Measurements from ENCODE around the gene CACNB2.

Gene CACNB2

GRCh38 chr10:18400201-18400905 is 260.1 kb downstream of the CACNB2 start:
- CTCF ChIA-PET: interaction anchor here (0.6 to 0.8 kb wide), 2 partner anchors 13 to 612 kb away, joined by 3 read pairs; no protein-coding TSS in a partner anchor
- TF ChIP-seq FOXK2 (IDR thresholded peaks at IDR 0.05) (no peak), TARDBP (IDR thresholded peaks at IDR 0.05) (no peak), ZNF384 (IDR thresholded peaks at IDR 0.05) (peak; percentile 80), ELF4 (IDR thresholded peaks at IDR 0.05) (no peak)
- DNase-seq (ENCODE audit: extremely low spot score): peak; percentile 53
- POLR2A ChIA-PET: interaction anchor here (0.5 kb wide), 1 partner anchor 15 kb away, joined by 3 read pairs; no protein-coding TSS in a partner anchor

- ChIA-PET CTCF (interaction anchor here (0.6 to 0.8 kb wide), 2 partner anchors 12 to 613 kb away, joined by 3 read pairs; no protein-coding TSS in a partner anchor), POLR2A (interaction anchor here (0.5 kb wide), 1 partner anchor 15 kb away, joined by 3 read pairs; no protein-coding TSS in a partner anchor)
- peak; percentile 17 for DNase-seq (ENCODE audit: extremely low spot score)
- TF ChIP-seq LEF1 (IDR thresholded peaks at IDR 0.05; ENCODE audit: borderline replicate concordance): no peak
- no peak for TF ChIP-seq TARDBP (IDR thresholded peaks at IDR 0.05)
- TF ChIP-seq ARNT (IDR thresholded peaks at IDR 0.05): no peak
- no peak for TF ChIP-seq CTBP1 (IDR thresholded peaks at IDR 0.05; ENCODE audit: borderline replicate concordance)
- TF ChIP-seq FOXA1 (IDR thresholded peaks at IDR 0.05): no peak
- no peak for TF ChIP-seq NFRKB (IDR thresholded peaks at IDR 0.05)
These were observed 260.7 kb downstream of the CACNB2 start for GRCh38 chr10:18400906-18401245.

DNA sequence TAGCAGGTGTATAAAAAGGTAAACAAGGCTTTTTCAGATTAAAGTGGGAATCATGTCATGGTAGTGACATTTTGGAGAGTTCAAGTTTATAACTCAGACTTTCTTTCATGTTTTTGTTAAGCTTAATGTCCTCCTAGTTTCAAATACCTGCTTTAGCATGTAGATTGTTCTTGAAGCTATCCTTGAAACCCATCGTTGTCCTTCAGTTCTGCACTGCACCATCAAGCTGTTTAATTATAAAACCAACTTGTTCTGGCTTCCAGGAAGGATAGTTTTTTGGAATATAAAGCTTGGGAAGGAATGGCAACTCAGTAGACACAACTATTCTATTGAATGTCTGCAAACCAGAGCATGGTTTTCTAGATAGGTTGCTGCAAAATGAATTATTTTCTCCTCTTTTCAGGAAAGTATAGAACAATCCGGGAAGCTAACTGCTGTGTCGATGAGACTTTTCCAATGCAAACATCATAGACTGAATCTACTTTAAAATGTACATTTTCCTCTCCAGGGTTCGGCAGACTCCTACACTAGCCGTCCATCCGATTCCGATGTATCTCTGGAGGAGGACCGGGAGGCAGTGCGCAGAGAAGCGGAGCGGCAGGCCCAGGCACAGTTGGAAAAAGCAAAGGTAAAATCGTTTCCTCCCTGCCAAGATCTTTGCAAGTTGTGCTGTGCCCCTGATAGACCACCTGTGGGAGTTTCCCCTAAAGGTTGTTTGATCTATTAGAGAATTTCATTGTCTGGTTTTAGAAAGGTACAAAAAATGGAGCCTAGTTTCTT is 261.4 kb downstream of the CACNB2 start:
- TF ChIP-seq FOXK2 (IDR thresholded peaks at IDR 0.05) (no peak), ARNT (IDR thresholded peaks at IDR 0.05) (no peak), ZNF384 (IDR thresholded peaks at IDR 0.05) (no peak), FOXM1 (IDR thresholded peaks at IDR 0.05; ENCODE audit: borderline replicate concordance) (no peak), TARDBP (IDR thresholded peaks at IDR 0.05) (no peak), SUZ12 (IDR thresholded peaks at IDR 0.05) (no peak), BHLHE40 (IDR thresholded peaks at IDR 0.05; ENCODE audit: borderline replicate concordance) (no peak), SP1 (IDR thresholded peaks at IDR 0.05) (no peak), FOXA1 (IDR thresholded peaks at IDR 0.05) (no peak), CTBP1 (IDR thresholded peaks at IDR 0.05; ENCODE audit: borderline replicate concordance) (no peak), ELF4 (IDR thresholded peaks at IDR 0.05) (no peak)
- DNase-seq (ENCODE audit: extremely low spot score): no peak
- POLR2A ChIA-PET: no interaction called here
- CTCF ChIA-PET: interaction anchor here (0.6 to 0.8 kb wide), 2 partner anchors 12 to 613 kb away, joined by 3 read pairs; no protein-coding TSS in a partner anchor

DNA sequence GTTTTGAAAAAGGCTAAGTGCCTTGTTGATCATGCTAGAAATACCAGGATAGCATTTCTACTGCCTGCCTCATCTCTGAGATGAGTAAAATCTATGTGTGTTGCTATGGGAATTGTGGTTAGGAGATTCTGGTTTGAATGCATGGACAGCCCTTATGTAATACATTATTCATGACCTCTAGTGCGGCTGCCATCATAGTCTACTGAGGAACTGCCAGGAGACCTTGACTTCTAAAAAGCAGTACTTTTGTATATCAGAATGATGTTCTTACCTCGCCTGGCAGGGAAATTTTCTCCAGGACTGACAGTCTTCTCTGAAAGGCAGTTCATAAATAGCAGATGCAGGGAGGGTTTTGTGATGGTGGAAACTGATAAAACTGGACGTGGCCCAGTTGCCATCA is 262.6 kb downstream of the CACNB2 start:
- POLR2A ChIA-PET: no interaction called here
- DNase-seq (ENCODE audit: extremely low spot score): no peak
- TF ChIP-seq, protein P1, sequence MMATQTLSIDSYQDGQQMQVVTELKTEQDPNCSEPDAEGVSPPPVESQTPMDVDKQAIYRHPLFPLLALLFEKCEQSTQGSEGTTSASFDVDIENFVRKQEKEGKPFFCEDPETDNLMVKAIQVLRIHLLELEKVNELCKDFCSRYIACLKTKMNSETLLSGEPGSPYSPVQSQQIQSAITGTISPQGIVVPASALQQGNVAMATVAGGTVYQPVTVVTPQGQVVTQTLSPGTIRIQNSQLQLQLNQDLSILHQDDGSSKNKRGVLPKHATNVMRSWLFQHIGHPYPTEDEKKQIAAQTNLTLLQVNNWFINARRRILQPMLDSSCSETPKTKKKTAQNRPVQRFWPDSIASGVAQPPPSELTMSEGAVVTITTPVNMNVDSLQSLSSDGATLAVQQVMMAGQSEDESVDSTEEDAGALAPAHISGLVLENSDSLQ (IDR thresholded peaks at IDR 0.05): no peak
- no peak for TF ChIP-seq ELF4 (IDR thresholded peaks at IDR 0.05)
- TF ChIP-seq SUZ12 (IDR thresholded peaks at IDR 0.05): no peak
- no peak for TF ChIP-seq ARNT (IDR thresholded peaks at IDR 0.05)
- no peak for TF ChIP-seq NFRKB (IDR thresholded peaks at IDR 0.05)
- TF ChIP-seq TARDBP (IDR thresholded peaks at IDR 0.05): no peak
- TF ChIP-seq FOXM1 (IDR thresholded peaks at IDR 0.05; ENCODE audit: borderline replicate concordance): no peak
- no peak for TF ChIP-seq ZNF384 (IDR thresholded peaks at IDR 0.05)
- no peak for TF ChIP-seq CTBP1 (IDR thresholded peaks at IDR 0.05; ENCODE audit: borderline replicate concordance)
- no peak for TF ChIP-seq FOXK2 (IDR thresholded peaks at IDR 0.05)
- no peak for TF ChIP-seq L3MBTL2 (conservative IDR thresholded peaks at IDR 0.05)
- TF ChIP-seq LEF1 (IDR thresholded peaks at IDR 0.05; ENCODE audit: borderline replicate concordance): no peak
- no peak for TF ChIP-seq HDGF (IDR thresholded peaks at IDR 0.05; ENCODE audit: borderline replicate concordance)
- TF ChIP-seq BHLHE40 (IDR thresholded peaks at IDR 0.05; ENCODE audit: borderline replicate concordance): no peak
- no peak for TF ChIP-seq SP1 (IDR thresholded peaks at IDR 0.05)
- no peak for TF ChIP-seq FOXA1 (IDR thresholded peaks at IDR 0.05)
- CTCF ChIA-PET: no interaction called here

DNA sequence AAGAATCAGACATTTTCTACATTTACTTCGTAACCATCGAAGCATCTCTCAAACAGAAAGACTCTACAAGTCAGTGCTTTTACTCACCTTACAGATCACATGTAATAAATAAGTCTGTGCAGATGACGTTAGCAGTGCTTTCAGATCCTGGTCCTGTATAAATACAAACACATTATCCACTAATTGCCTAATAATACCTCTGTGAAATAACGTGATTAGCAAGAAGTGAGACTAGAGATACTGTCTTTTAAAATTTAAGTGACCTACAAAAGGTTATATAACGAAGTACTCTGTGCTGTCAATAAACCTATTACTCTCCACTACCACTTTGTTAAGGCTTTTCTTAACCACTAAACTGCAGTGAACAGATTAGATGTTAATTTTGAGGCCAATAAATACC is 264.3 kb downstream of the CACNB2 start:
- DNase-seq (ENCODE audit: extremely low spot score): no peak
- ChIA-PET POLR2A (no interaction called here), CTCF (no interaction called here)
- no peak for TF ChIP-seq HDGF (IDR thresholded peaks at IDR 0.05; ENCODE audit: borderline replicate concordance)
- no peak for TF ChIP-seq ZNF384 (IDR thresholded peaks at IDR 0.05)
- TF ChIP-seq BHLHE40 (IDR thresholded peaks at IDR 0.05; ENCODE audit: borderline replicate concordance): no peak
- TF ChIP-seq, protein P1 (IDR thresholded peaks at IDR 0.05): no peak
- no peak for TF ChIP-seq ARNT (IDR thresholded peaks at IDR 0.05)
- TF ChIP-seq ELF4 (IDR thresholded peaks at IDR 0.05): no peak
- TF ChIP-seq SUZ12 (IDR thresholded peaks at IDR 0.05): no peak
- no peak for TF ChIP-seq LEF1 (IDR thresholded peaks at IDR 0.05; ENCODE audit: borderline replicate concordance)
- no peak for TF ChIP-seq SP1 (IDR thresholded peaks at IDR 0.05)
- TF ChIP-seq FOXA1 (IDR thresholded peaks at IDR 0.05): no peak
- TF ChIP-seq NFRKB (IDR thresholded peaks at IDR 0.05): no peak
- TF ChIP-seq L3MBTL2 (conservative IDR thresholded peaks at IDR 0.05): no peak

- peak; percentile 13 for DNase-seq (ENCODE audit: extremely low spot score)
- TF ChIP-seq ELF4 (IDR thresholded peaks at IDR 0.05) (no peak), SUZ12 (IDR thresholded peaks at IDR 0.05) (no peak)
- ChIA-PET POLR2A (no interaction called here), CTCF (no interaction called here)
These were observed 265.9 kb downstream of the CACNB2 start for GRCh38 chr10:18406136-18406535.
